Adrenal gland (tissue), 12 donors: ENCODE measurements around the gene ARHGAP18. TPM values are rescaled to one million over a fixed set of nuclear protein-coding genes. Genes with fewer than 3 reads are reported as not detected.
A peak's percentile ranks its signal among the peaks of the same experiment; 100 is the strongest.

Source experiments
- DNase-seq, 7 donors: peaks; one replicate each; pipeline ENCODE4 v3.0.0-alpha.2; 2019 to 2020
- H3K27ac ChIP-seq, 5 donors: fragments of 200-600 bp; sonication (generic) in 4 of 5; 1 replicate in 3 of 5; 2 replicates in 2 of 5; pipeline versions ENCODE4 v1.5.1 to v1.8.0; 2016 to 2020; ENCODE audit warnings: mild to moderate bottlenecking in 1 of 5
- H3K27me3 ChIP-seq: fragments of 200-600 bp; 2 replicates; pipeline ENCODE4 v1.8.0; 2021
- H3K36me3 ChIP-seq, 2 donors: fragments of 200-600 bp; replicated peaks in 1 of 2; 1 replicate in 1 of 2; 2 replicates in 1 of 2; pipeline versions ENCODE4 v1.5.1 to v1.8.0; 2018 to 2022
- H3K4me1 ChIP-seq, 2 donors: fragments of 200-600 bp; replicated peaks in 1 of 2; 1 replicate in 1 of 2; 2 replicates in 1 of 2; pipeline versions ENCODE4 v1.5.1 to v1.8.0; 2018 to 2021
- H3K4me3 ChIP-seq, 4 donors: fragments of 200-600 bp; sonication (generic) in 3 of 4; one replicate each; pipeline ENCODE4 v1.5.1; 2016 to 2018
- H3K9me3 ChIP-seq, 3 donors: fragments of 200-600 bp; sonication (generic) in 1 of 3; replicated peaks in 1 of 3; 1 replicate in 2 of 3; 2 replicates in 1 of 3; pipeline versions ENCODE4 v1.5.1 to v1.8.0; 2016 to 2021
- POLR2A ChIP-seq, 2 donors: fragments of 450-650 bp; IDR thresholded peaks; one replicate each; pipeline ENCODE4 v1.6.1; 2017; ENCODE audit warnings: antibody characterized with exemption in 2 of 2, mild to moderate bottlenecking in 2 of 2, moderate library complexity in 1 of 2
- WGBS, 4 donors: extraction: QIAGEN DNeasy Blood & Tissue Kit in 2 of 4; methylation state at CpG; one replicate each; pipeline versions ENCODE4 v1.1.5 to v1.1.7; 2013 to 2017; 5-methylcytosine and 5-hydroxymethylcytosine counted together
- intact Hi-C, 2 donors: fragments of 100-400 bp; cut with DNase I; formaldehyde crosslinking; loops; one replicate each; pipeline versions ENCODE4 v1.14.1 to v1.15.0; 2022 to 2023
- polyA plus RNA-seq, 3 donors: library from polyadenylated mRNA; stranded (reverse); fragments of 200-250 nt in 2 of 3; fragments of 350-450 nt in 1 of 3; fragmentation: Illumina TruSeq in 1 of 3; extraction: RNeasy Lipid Tissue Mini Kit (QIAGEN cat#74804) in 1 of 3; gene quantifications; one replicate each; pipeline ENCODE4 v1.2.3, GENCODE V29; 2013 to 2014
- total RNA-seq, 9 donors: library from RNA; depleted of rRNA in 4 of 9; stranded (reverse); fragments of >200 nt in 4 of 9; fragments of 120-200 nt in 1 of 9; fragmentation: NEBNext Ultra II Directional in 1 of 9; extraction: Animal tissue kit (Norgen Biotek cat#: 25700) in 1 of 9; gene quantifications; one replicate each; pipeline versions ENCODE4 v1.1.0 to v1.2.4, GENCODE V29; 2013 to 2023
- TF ChIP-seq, protein P1 (sequence below), 6 experiments: fragments of 450-650 bp in 4 of 6; fragments of 200-600 bp in 2 of 6; sonication (generic) in 1 of 6; IDR thresholded peaks; 1 replicate in 5 of 6; 2 replicates in 1 of 6; pipeline versions ENCODE4 v1.5.1 to v1.8.0; 2016 to 2021; ENCODE audit warnings: antibody characterized with exemption in 6 of 6, mild to moderate bottlenecking in 2 of 6, moderate library complexity in 1 of 6
- donor health status: healthy with polysubstance abuse.
- donor health status: Bipolar disorder and iron deficiency.
- donor health status: DM: yes; HTN: yes; CAD: no.
- donor health status: DM: no; HTN: no; CAD: no.
- donor health status: DM: no; HTN: no; CAD: no.
- donor health status: DM: yes; HTN: yes; CAD: no.

Gene ARHGAP18
- total and polyA plus RNA-seq, 12 donors = 22.0 to 101 (median 75.8) TPM

DNA sequence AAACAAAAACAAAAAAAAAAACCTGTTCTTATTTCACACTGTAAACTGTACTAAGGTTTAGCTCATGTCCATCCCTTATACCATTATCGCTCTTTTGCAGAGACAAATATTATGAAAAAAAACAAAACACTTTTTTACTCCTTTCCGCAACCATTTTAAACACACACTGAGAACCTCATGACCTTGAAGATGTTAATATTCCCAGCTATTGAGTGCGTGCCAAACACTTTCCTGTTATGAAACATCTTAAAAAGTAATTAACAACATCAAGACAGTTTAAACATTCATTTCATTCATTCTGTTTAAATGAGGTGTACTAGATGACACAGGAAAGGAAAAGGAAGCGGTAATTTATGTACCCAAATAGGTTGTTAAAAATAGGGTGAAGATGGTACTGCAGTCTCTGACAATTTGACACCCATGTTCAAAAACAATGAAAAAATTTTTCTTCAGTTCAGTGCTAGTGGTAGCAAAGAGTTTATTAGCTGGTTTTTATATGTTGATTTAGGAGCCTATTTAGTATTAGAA is 3.9 kb upstream of the ARHGAP18 start:
- TF ChIP-seq POLR2A (IDR thresholded peaks at IDR 0.05) = no peak
- TF ChIP-seq, protein P1, sequence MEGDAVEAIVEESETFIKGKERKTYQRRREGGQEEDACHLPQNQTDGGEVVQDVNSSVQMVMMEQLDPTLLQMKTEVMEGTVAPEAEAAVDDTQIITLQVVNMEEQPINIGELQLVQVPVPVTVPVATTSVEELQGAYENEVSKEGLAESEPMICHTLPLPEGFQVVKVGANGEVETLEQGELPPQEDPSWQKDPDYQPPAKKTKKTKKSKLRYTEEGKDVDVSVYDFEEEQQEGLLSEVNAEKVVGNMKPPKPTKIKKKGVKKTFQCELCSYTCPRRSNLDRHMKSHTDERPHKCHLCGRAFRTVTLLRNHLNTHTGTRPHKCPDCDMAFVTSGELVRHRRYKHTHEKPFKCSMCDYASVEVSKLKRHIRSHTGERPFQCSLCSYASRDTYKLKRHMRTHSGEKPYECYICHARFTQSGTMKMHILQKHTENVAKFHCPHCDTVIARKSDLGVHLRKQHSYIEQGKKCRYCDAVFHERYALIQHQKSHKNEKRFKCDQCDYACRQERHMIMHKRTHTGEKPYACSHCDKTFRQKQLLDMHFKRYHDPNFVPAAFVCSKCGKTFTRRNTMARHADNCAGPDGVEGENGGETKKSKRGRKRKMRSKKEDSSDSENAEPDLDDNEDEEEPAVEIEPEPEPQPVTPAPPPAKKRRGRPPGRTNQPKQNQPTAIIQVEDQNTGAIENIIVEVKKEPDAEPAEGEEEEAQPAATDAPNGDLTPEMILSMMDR (IDR thresholded peaks at IDR 0.05) = no peak
- intact Hi-C loops = no loop called here
- H3K36me3 ChIP-seq = no peaks in the 10 kb centered on the region
- H3K4me3 ChIP-seq = no peak overlapping the region
- H3K27me3 ChIP-seq = no peaks in the 10 kb centered on the region
- no peak for DNase-seq
- 63 to 66% (median 66%) methylated on average over 4 of the region's 4 CpGs for WGBS, 4 donors
- no peak overlapping the region for H3K27ac ChIP-seq
- H3K9me3 ChIP-seq = no peaks in the 10 kb centered on the region
- H3K4me1 ChIP-seq = peaks cover 4 to 28% of the 10 kb centered on the region in 2 donors

DNA sequence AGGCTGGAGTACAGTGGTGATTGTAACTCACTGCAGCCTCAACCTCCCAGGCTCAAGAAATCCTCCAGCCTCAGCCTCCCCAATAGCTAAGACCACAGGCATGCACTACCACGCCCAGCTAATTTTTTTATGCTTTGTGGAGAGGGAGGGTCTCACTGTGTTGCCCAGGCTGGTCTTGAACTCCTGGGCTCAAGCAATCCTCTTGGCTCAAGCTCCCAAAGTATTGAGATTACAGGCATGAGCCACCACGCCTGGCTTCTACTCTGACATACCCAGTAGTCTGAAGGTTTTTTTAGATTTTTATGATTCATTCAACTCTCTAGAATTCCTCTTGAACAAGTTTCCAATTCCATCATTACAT is 1.3 kb upstream of the ARHGAP18 start:
- H3K27me3 ChIP-seq = no peaks in the 10 kb centered on the region
- H3K4me3 ChIP-seq = no peak overlapping the region
- H3K9me3 ChIP-seq = no peaks in the 10 kb centered on the region
- 82 to 93% (median 86%) methylated on average over 2 of the region's 2 CpGs for WGBS, 4 donors
- no peaks in the 10 kb centered on the region for H3K36me3 ChIP-seq
- DNase-seq = no peak
- peaks cover 3 to 41% of the 10 kb centered on the region in 2 donors for H3K4me1 ChIP-seq
- no peak overlapping the region for H3K27ac ChIP-seq
- intact Hi-C loops = no loop called here
- TF ChIP-seq, protein P1 (IDR thresholded peaks at IDR 0.05) = no peak
- no peak for TF ChIP-seq POLR2A (IDR thresholded peaks at IDR 0.05)

DNA sequence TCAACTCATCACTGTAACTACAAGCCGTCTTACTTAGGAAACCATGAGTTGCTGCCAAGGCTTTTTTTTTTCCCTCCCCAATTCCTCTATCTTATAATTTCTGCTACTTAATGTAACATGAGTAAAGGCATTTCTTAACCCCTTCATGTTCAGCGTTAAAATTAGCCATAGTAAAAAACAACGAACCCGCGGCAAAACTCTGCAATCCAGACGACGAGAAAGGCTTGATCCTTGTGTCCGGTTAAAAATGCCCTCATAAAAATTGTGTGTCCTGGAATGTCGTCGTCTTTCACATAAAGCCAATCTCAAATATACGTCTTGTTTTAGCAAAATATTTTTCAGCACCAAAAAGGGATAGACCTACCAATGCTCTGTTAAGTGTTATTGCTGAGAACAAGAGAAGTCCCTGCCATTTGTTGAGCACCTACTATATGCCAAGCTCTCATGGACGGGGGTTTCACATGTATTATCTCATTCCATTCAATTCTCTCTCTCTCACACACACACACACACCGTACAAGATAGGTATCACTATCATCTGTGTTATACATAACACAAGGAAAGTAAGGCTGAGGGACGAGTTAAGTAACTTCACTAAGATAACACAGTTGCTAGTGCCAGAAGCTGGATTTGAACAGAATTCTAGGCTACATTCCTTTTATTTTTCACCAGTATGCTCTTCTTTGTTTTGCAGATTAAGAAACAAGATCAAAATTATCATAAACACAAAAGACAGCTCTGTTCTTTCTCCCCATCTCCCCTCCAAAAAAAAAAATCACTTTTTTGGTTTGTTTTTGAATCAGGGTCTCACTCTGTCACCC is 683 bp upstream of the ARHGAP18 start:
- Histone ChIP-seq H3K27ac (peak overlapping the region in 3 of 5 donors; percentile 72 to 84 (median 83)), H3K4me3 (peak overlapping the region in 2 of 4 donors; percentile 44 to 70), H3K9me3 (no peaks in the 10 kb centered on the region), H3K27me3 (no peaks in the 10 kb centered on the region), H3K36me3 (no peaks in the 10 kb centered on the region), H3K4me1 (peaks cover 9 to 47% of the 10 kb centered on the region in 2 donors)
- no peak for DNase-seq
- no peak for TF ChIP-seq POLR2A (IDR thresholded peaks at IDR 0.05)
- TF ChIP-seq, protein P1 (IDR thresholded peaks at IDR 0.05) = no peak
- intact Hi-C loops = no loop called here
- 21 to 34% (median 29%) methylated on average over 14 of the region's 14 CpGs for WGBS, 4 donors

GRCh38 chr6:129709196-129709768 is 695 bp downstream of the ARHGAP18 start:
- H3K4me3 ChIP-seq = peak overlapping the region; percentile 25 to 70 (median 54)
- no peaks in the 10 kb centered on the region for H3K36me3 ChIP-seq
- H3K27ac ChIP-seq = peak overlapping the region; percentile 15 to 84 (median 72)
- peak in 3 of 7 donors; percentile 35 to 36 (median 36) for DNase-seq
- 15 to 21% (median 16%) methylated on average over 2 of the region's 2 CpGs for WGBS, 4 donors
- intact Hi-C loops = no loop called here
- no peaks in the 10 kb centered on the region for H3K27me3 ChIP-seq
- peaks cover 10 to 53% of the 10 kb centered on the region in 2 donors for H3K4me1 ChIP-seq
- TF ChIP-seq POLR2A (IDR thresholded peaks at IDR 0.05) = no peak
- TF ChIP-seq, protein P1 (IDR thresholded peaks at IDR 0.05) = no peak
- H3K9me3 ChIP-seq = no peaks in the 10 kb centered on the region
